Adrenal gland (tissue), 5 donors: Measurements from ENCODE around the gene SLC22A17.

ENCODE experiments used
- CTCF ChIP-seq, 6 experiments: fragments of 450-650 bp in 4 of 6; fragments of 200-600 bp in 2 of 6; sonication (generic) in 1 of 6; IDR thresholded peaks; 1 replicate in 5 of 6; 2 replicates in 1 of 6; pipeline versions ENCODE4 v1.5.1 to v1.8.0; 2016 to 2021; ENCODE audit warnings: antibody characterized with exemption in 6 of 6, mild to moderate bottlenecking in 2 of 6, moderate library complexity in 1 of 6
- POLR2A ChIP-seq, 2 donors: fragments of 450-650 bp; IDR thresholded peaks; one replicate each; pipeline ENCODE4 v1.6.1; 2017; ENCODE audit warnings: antibody characterized with exemption in 2 of 2, mild to moderate bottlenecking in 2 of 2, moderate library complexity in 1 of 2
- donor health status: DM: no; HTN: no; CAD: no.

GRCh38 chr14:23352506-23353432 is at the start of gene SLC22A17:
- TF ChIP-seq CTCF (IDR thresholded peaks at IDR 0.05) (peak in 1 of 6 experiments; percentile 11), POLR2A (IDR thresholded peaks at IDR 0.05) (peak; percentile 77 to 84)
